HFFc6 (cell line): ENCODE results near the gene ANKRD39. TPM values are rescaled to one million over a fixed set of nuclear protein-coding genes. Genes with fewer than 3 reads are reported as not detected.
A peak's percentile ranks its signal among the peaks of the same experiment; 100 is the strongest.

ENCODE experiments used
- DNase-seq: peaks from one replicate; pipeline ENCODE4 v3.0.0-alpha.2; 2018
- H3K27ac Mint-ChIP-seq: 2 replicates; pipeline ENCODE4 v1.8.0; 2020; ENCODE audit warnings: mild to moderate bottlenecking, mixed read lengths
- H3K27me3 Mint-ChIP-seq: 2 replicates; pipeline ENCODE4 v1.8.0; 2021; ENCODE audit warnings: mild to moderate bottlenecking, moderate library complexity, mixed read lengths; ENCODE audit not compliant: insufficient read depth
- H3K36me3 Mint-ChIP-seq: 2 replicates; pipeline ENCODE4 v1.8.0; 2021; ENCODE audit warnings: low read depth, mixed read lengths
- H3K4me1 Mint-ChIP-seq: 2 replicates; pipeline ENCODE4 v1.8.0; 2020; ENCODE audit warnings: low read depth, mixed read lengths
- H3K4me3 Mint-ChIP-seq: 2 replicates; pipeline ENCODE4 v1.8.0; 2020; ENCODE audit warnings: mild to moderate bottlenecking, moderate library complexity, mixed read lengths
- H3K9me3 Mint-ChIP-seq: 2 replicates; pipeline ENCODE4 v1.8.0; 2020; ENCODE audit warnings: mild to moderate bottlenecking, mixed read lengths
- total RNA-seq, 6 experiments: library from RNA; stranded (reverse); fragmentation: NEBNext Ultra II Directional; extraction: Animal tissue kit (Norgen Biotek cat#: 25700); gene quantifications; 2 replicates in 1 of 6; 3 replicates in 5 of 6; pipeline ENCODE4 v1.2.3, GENCODE V29; 2021
- TF ChIP-seq, protein P1 (sequence below): fragments of 200-600 bp; sonication (generic); IDR thresholded peaks from 2 replicates; pipeline ENCODE4 v1.5.0; 2021; ENCODE audit warnings: antibody characterized with exemption, mild to moderate bottlenecking

Gene ANKRD39
- total RNA-seq, 6 experiments from 2014 or later, result 14.7 to 16.3 (median 15.3) TPM

GRCh38 chr2:96860065-96861029 is 2.5 kb upstream of the ANKRD39 start:
- DNase-seq, result no peak
- Mint-ChIP-seq H3K4me3 (no peak overlapping the region), H3K4me1 (peaks cover 11% of the 10 kb centered on the region), H3K9me3 (no peaks in the 10 kb centered on the region), H3K27ac (0 out of 2 replicates have a peak overlapping the region, but pooled peaks have one; percentile 9), H3K27me3 (peaks cover 3% of the 10 kb centered on the region), H3K36me3 (no peaks in the 10 kb centered on the region; the same call in 1 of the 2 replicates)
- TF ChIP-seq, protein P1, sequence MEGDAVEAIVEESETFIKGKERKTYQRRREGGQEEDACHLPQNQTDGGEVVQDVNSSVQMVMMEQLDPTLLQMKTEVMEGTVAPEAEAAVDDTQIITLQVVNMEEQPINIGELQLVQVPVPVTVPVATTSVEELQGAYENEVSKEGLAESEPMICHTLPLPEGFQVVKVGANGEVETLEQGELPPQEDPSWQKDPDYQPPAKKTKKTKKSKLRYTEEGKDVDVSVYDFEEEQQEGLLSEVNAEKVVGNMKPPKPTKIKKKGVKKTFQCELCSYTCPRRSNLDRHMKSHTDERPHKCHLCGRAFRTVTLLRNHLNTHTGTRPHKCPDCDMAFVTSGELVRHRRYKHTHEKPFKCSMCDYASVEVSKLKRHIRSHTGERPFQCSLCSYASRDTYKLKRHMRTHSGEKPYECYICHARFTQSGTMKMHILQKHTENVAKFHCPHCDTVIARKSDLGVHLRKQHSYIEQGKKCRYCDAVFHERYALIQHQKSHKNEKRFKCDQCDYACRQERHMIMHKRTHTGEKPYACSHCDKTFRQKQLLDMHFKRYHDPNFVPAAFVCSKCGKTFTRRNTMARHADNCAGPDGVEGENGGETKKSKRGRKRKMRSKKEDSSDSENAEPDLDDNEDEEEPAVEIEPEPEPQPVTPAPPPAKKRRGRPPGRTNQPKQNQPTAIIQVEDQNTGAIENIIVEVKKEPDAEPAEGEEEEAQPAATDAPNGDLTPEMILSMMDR, result no peak

DNA sequence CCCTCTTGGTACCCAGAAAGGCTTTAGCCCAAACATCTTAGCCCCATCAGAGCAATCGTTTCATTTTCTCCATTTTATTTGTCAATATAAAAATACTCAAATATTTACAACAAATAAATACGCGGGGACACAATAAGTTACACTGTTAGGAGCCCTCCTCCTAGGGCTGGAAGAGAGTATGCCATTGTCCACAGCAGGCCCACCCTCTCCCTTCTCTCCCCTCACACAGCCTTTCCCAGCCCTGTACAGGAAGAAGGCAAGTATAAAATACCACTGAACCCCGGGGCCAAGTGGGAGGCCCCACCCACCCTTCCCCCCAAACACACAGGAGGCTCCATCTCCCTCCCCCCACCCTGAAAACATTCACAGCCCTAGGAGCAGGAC is 1.9 kb upstream of the ANKRD39 start:
- Mint-ChIP-seq H3K4me1 (peaks cover 16% of the 10 kb centered on the region), H3K36me3 (no peaks in the 10 kb centered on the region; the same call in 1 of the 2 replicates)

DNA sequence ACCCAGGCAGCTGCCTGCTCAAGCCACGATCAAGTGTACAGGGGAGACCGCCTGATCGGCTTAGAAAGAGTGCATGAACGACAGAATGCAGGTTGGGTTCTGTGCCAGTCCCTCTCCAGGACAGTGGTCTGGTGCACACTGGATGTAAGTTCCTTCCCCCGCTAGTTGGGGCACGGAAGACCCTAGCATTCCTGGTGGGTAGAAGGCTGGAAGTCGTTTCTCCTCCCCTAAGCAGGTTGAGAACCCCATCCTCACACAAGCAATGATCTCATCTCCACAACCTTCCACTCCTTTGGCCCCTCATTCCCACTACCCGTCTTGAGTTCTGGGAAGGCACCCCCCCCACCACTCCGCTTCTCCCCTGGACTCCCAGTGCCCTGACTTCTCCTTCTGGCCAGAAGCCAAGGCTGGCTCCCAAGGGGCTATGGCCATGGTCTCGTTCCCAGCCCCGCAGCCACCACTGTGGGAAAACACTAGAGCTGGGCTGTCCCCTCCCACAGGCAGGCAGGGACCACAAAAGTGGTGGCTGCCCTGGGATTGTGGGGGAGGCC is 1.4 kb upstream of the ANKRD39 start:
- H3K27me3 Mint-ChIP-seq, result peaks cover 3% of the 10 kb centered on the region
- H3K36me3 Mint-ChIP-seq, result no peaks in the 10 kb centered on the region; the same call in 1 of the 2 replicates
- DNase-seq, result no peak
- H3K4me1 Mint-ChIP-seq, result peaks cover 16% of the 10 kb centered on the region
- H3K9me3 Mint-ChIP-seq, result no peaks in the 10 kb centered on the region
- H3K27ac Mint-ChIP-seq, result peak overlapping the region; percentile 31
- peak overlapping the region; percentile 67 for H3K4me3 Mint-ChIP-seq
- TF ChIP-seq, protein P1, result no peak

More for the DNA sequence above, 1.9 kb upstream of the ANKRD39 start:
- TF ChIP-seq, protein P1, result no peak
- peaks cover 3% of the 10 kb centered on the region for H3K27me3 Mint-ChIP-seq
- H3K9me3 Mint-ChIP-seq, result no peaks in the 10 kb centered on the region
- no peak overlapping the region for H3K4me3 Mint-ChIP-seq
- H3K27ac Mint-ChIP-seq, result no peak overlapping the region
- no peak for DNase-seq

GRCh38 chr2:96856776-96857666 is 795 bp downstream of the ANKRD39 start:
- Mint-ChIP-seq H3K4me3 (peak overlapping the region; percentile 88), H3K4me1 (peaks cover 16% of the 10 kb centered on the region), H3K9me3 (no peaks in the 10 kb centered on the region), H3K36me3 (peaks cover 10% of the 10 kb centered on the region), H3K27ac (peak overlapping the region; percentile 38), H3K27me3 (peaks cover 3% of the 10 kb centered on the region)
- TF ChIP-seq, protein P1, result no peak
- DNase-seq, result peak; percentile 27

DNA sequence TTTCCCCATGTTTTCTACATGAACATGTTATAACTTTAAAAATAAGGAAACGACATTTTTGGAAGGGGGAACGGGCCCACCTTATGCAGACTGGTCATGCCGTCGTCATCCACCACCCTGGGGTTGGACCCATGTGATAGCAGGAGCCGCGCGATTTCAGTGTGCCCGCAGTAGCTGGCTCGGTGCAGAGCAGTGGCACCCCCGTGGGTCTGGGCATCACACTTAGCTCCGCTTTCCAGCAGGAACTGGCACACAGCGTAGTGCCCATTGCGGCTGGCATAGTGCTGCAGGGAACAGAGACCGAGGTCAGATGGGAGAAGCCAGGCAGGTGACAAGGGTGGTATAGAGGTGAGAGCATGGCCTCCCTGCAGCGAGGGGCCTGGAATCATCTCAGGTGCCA is 4.5 kb downstream of the ANKRD39 start:
- Mint-ChIP-seq H3K36me3 (peaks cover 10% of the 10 kb centered on the region), H3K9me3 (no peaks in the 10 kb centered on the region), H3K4me1 (peaks cover 16% of the 10 kb centered on the region), H3K27me3 (no peaks in the 10 kb centered on the region; the same call in 1 of the 2 replicates), H3K27ac (no peak overlapping the region), H3K4me3 (no peak overlapping the region)
- TF ChIP-seq, protein P1, result no peak
- DNase-seq, result no peak
